ENCODE data around the gene TMEM61. TPM values are rescaled to one million over a fixed set of nuclear protein-coding genes. Genes with fewer than 3 reads are reported as not detected.

The TMEM61 gene
- total and polyA plus RNA-seq, 2 of the 8 experiments (the other 6 are each of a cell fraction or from before 2014, with no cell fraction given) = 0.54 to 1.4 TPM

DNA sequence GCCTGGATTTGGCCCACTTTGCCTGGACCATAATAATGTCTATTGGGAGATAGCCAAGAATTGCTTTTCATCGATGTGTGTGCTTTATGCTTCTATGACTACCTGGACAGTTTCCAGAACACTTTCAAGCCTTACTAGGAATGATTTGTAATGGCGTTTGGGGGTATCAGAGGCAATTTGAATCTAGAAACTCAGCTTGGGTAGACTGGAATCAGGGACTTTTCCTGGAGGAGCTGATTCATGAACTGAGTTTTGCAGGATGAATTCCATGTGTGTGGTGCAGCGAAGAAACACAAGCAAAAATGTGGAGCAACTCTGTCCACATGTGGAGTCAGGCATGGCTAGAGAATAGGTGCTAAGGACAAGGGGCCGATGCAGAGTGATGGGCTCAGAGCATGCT is 11.9 kb upstream of the TMEM61 start:
- no peak overlapping the region for H3K23ac ChIP-seq (ENCODE audit: insufficient read length)
- TF ChIP-seq YY1 (IDR thresholded peaks at IDR 0.05; ENCODE audit: low read depth, low read length) (no peak), JUND (IDR thresholded peaks at IDR 0.05; ENCODE audit: low read length) (no peak), RAD21 (IDR thresholded peaks at IDR 0.05 in 1 of 2, conservative IDR thresholded peaks at IDR 0.05 in 1 of 2; ENCODE audit: low read depth in 2 of 2, low read length in 2 of 2) (no peak), EZH2 (IDR thresholded peaks at IDR 0.05; ENCODE audit: low read depth, low read length, severe bottlenecking) (no peak), POLR2A (IDR thresholded peaks at IDR 0.05; ENCODE audit: control extremely low read depth in 1 of 2, low read depth in 2 of 2, low read length in 2 of 2) (no peak), SP4 (IDR thresholded peaks at IDR 0.05; ENCODE audit: low read length) (no peak), SIN3A (conservative IDR thresholded peaks at IDR 0.05 in 1 of 2, IDR thresholded peaks at IDR 0.05 in 1 of 2; ENCODE audit: low read depth in 1 of 2, low read length in 2 of 2) (no peak), ZNF274 (IDR thresholded peaks at IDR 0.05; ENCODE audit: borderline replicate concordance, extremely low read depth, low read length) (no peak), HDAC2 (IDR thresholded peaks at IDR 0.05; ENCODE audit: borderline replicate concordance in 1 of 2, low read depth in 2 of 2, low read length in 2 of 2) (no peak), GABPA (IDR thresholded peaks at IDR 0.05; ENCODE audit: borderline replicate concordance, insufficient read depth, low read length) (no peak), RFX5 (IDR thresholded peaks at IDR 0.05; ENCODE audit: borderline replicate concordance, low read depth, low read length) (no peak), MAFK (IDR thresholded peaks at IDR 0.05; ENCODE audit: low read depth, low read length) (no peak), SUZ12 (IDR thresholded peaks at IDR 0.05; ENCODE audit: low read length) (no peak), HDAC6 (IDR thresholded peaks at IDR 0.05; ENCODE audit: low read depth, low read length) (no peak)
- no peak overlapping the region for H2BK20ac ChIP-seq (ENCODE audit: low read length)
- no peak overlapping the region for H4K91ac ChIP-seq (replicated peaks; ENCODE audit: insufficient read length, low read length)
- no peaks in the 10 kb centered on the region for H3K23me2 ChIP-seq (ENCODE audit: low read depth, low read length)
- peak overlapping the region; percentile 29; the same call in 1 of the 2 replicates for H2BK12ac ChIP-seq (ENCODE audit: low read depth, low read length)
- no peak overlapping the region for H4K8ac ChIP-seq (ENCODE audit: extremely low read depth, insufficient read depth, low read length)
- DNase-seq (ENCODE audit: low read depth in 1 of 2, low spot score in 2 of 2) (no peak), FAIRE-seq (no peak)
- no peak overlapping the region for H2AK5ac ChIP-seq (ENCODE audit: low read depth, low read length)
- ChIA-PET POLR2A (ENCODE audit: partially characterized antibody) (interaction anchor here (0.7 kb wide), 1 partner anchor 22 kb away, joined by 3 read pairs; no protein-coding TSS in a partner anchor), CTCF (ENCODE audit: partially characterized antibody) (interaction anchor here (0.6 to 1.3 kb wide), 7 partner anchors 10 to 21 kb away, joined by 3 to 5 read pairs (median 3); no protein-coding TSS in a partner anchor)
- no peak overlapping the region for H3K4ac ChIP-seq (replicated peaks; ENCODE audit: insufficient read length, low read depth, low read length)
- no peak overlapping the region for H3K56ac ChIP-seq (replicated peaks; ENCODE audit: insufficient read length, low read depth, low read length)
- no peak overlapping the region for H2AFZ ChIP-seq (ENCODE audit: low read length)
- H3K79me2 ChIP-seq (ENCODE audit: control insufficient read depth in 1 of 2, insufficient read depth in 2 of 2, low read length in 2 of 2) = no peaks in the 10 kb centered on the region
- H3K27me3 ChIP-seq (replicated peaks in 1 of 4; ENCODE audit: control insufficient read depth in 3 of 4, extremely low read depth in 1 of 4, insufficient read depth in 3 of 4, low read length in 3 of 4) = no peaks in the 10 kb centered on the region
- no peaks in the 10 kb centered on the region for H4K20me1 ChIP-seq (replicated peaks in 1 of 2; ENCODE audit: control insufficient read depth in 1 of 2, insufficient read depth in 2 of 2, low read length in 2 of 2)
- no peaks in the 10 kb centered on the region for H3K9me3 ChIP-seq (ENCODE audit: insufficient read depth in 2 of 2, low read depth in 1 of 2, low read length in 1 of 2)
- H3K4me3 ChIP-seq (ENCODE audit: extremely low read depth in 1 of 4, insufficient read depth in 2 of 4, low read depth in 3 of 4, low read length in 4 of 4) = no peak overlapping the region
- H3K79me1 ChIP-seq (ENCODE audit: low read depth, low read length) = no peaks in the 10 kb centered on the region
- 88% methylated on average over 4 of the region's 4 CpGs; no CpG with 5 or more reads in 1 of the 2 experiments for WGBS, 2 experiments (ENCODE audit: extremely low coverage in 1 of 2, insufficient coverage in 1 of 2, insufficient read length in 1 of 2, insufficient replicate concordance in 2 of 2, low coverage in 1 of 2, low lambda C conversion rate in 2 of 2, missing lambda C conversion rate in 1 of 2)
- no peak overlapping the region for H3K4me2 ChIP-seq (ENCODE audit: insufficient read depth in 1 of 2, low read depth in 2 of 2, low read length in 2 of 2)
- no peak overlapping the region for H3K27ac ChIP-seq (ENCODE audit: low read depth, low read length)
- no peaks in the 10 kb centered on the region for H3K36me3 ChIP-seq (ENCODE audit: control insufficient read depth in 2 of 4, insufficient read depth in 4 of 4, low read length in 3 of 4)
- no peak overlapping the region for H3K14ac ChIP-seq (ENCODE audit: insufficient read length)
- H2BK5ac ChIP-seq (ENCODE audit: low read depth, low read length) = no peak overlapping the region
- H2BK120ac ChIP-seq (replicated peaks; ENCODE audit: low read depth, low read length) = no peak overlapping the region
- H4K5ac ChIP-seq (ENCODE audit: insufficient read length, low read depth, low read length) = no peak overlapping the region
- H3K4me1 ChIP-seq (replicated peaks in 1 of 4; ENCODE audit: control insufficient read depth in 3 of 4, insufficient read depth in 4 of 4, low read length in 3 of 4) = peaks cover 0 to 5% (median 2%) of the 10 kb centered on the region in 4 experiments; a peak in 6 of 7 replicates
- peak overlapping the region; percentile 95; the same call in 1 of the 2 replicates for H2BK15ac ChIP-seq (ENCODE audit: low read length)
- H3K9ac ChIP-seq (replicated peaks in 1 of 4; ENCODE audit: extremely low read depth in 1 of 4, low read depth in 3 of 4, low read length in 3 of 4) = no peak overlapping the region
- H3K18ac ChIP-seq (ENCODE audit: extremely low read depth, low read length) = no peak overlapping the region

Measured in H1 (cell line).